Activated CD4-positive, alpha-beta T cell treated with anti-CD3 and anti-CD28 coated beads for 24 hours (primary cell): ENCODE data around the gene LONP1.
"Not testable (repeated sequence)": the region's sequence is repeated elsewhere in the genome, so short reads cannot be mapped to it uniquely, and the experiment has no call there.

Experiments used
- DNase-seq, 2 donors: peaks; one replicate each; pipeline ENCODE4 v3.0.0-alpha.2; 2020; ENCODE audit warnings: low read depth in 2 of 2

Gene LONP1

DNA sequence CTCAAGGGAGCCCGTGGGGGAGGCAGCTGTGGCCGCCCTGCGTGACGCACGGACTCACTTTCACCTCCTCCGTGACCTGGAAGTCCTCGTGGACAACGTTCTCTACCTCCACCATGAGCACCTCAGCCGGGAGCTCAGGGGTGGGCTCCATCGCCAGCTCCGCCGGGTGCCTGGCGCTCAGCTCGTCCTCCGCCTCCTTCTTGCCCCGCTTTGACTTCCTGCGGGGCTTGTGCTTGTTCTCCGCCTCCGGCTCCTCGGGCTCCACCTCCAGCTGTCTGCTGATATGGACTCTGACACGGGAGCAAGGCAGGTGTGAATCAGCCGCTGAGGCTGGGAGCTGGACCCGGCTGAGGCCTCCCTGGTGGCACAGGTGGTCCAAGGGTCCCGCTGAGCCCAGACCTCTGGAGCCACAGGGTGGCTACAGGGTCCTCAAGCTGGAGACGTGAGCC, 8.2 kb downstream of the LONP1 start:
- DNase-seq = no peak

DNA sequence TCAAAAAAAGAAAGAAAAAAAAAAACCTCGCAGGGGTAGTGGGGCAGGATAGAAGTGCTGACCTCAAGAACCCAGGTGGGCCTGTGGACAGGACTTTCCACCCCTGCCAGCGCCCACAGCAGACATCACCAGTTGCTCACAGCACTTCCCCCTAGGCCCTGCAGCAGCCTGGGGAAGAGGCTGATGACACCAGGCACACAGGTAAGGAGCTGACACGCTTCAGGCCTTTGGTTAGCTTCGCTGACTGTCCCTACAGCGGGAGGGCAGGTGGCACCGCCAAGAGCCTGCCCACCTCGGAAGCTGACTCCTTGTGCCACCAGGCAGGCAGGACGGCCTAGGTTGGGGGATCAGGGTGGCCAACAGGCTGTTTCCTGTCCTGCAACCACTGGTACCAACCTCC, 8.9 kb downstream of the LONP1 start:
- no peak for DNase-seq

DNA sequence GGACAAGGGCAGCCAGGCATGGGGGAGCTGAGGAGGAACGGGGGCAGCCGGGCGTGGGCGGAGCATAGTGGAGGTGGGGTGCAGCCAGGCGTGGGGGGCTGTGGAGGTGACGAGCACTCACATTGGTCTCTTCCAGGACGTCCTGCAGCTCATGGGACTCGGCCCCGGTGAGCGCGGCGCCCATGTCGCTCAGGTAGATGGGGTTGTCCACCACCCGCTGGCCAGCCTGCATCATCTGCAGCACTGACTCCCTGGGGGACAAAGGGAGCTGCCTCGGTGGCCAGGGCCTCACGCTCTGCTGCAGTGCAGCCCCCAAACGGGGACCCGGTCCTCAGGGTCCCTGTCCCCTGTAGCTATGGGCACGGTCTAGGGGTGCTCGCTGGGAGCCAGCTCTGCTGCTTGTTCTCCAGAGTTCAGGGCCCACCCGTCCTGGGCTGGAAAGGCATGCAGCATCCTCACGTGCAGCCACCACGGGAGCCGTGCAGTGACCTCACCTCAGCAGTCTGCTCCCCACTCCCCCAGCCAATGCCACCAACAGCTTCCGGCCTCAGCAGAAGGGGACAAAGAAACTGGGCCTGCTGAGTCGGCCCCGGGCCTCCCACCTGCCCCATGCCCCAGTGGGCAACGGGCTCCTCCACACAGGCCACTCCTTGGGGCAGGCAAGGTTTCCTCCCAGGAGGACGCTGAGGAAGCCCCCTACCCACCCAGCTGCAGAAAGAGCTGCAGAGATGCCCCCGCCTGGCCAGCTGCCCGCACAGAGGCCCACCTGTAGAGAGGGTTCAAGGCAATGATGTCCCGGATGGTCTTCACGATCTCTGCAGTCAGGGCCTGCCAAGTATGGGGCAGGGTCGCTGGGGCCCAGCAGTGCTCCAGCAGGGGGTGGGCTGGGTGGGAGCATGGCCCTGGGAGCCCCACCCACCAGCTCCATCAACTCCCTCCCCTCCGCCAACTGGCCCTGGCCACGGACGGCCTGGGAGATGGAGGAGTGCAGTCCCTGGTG, 12.1 kb downstream of the LONP1 start:
- no peak for DNase-seq

DNA sequence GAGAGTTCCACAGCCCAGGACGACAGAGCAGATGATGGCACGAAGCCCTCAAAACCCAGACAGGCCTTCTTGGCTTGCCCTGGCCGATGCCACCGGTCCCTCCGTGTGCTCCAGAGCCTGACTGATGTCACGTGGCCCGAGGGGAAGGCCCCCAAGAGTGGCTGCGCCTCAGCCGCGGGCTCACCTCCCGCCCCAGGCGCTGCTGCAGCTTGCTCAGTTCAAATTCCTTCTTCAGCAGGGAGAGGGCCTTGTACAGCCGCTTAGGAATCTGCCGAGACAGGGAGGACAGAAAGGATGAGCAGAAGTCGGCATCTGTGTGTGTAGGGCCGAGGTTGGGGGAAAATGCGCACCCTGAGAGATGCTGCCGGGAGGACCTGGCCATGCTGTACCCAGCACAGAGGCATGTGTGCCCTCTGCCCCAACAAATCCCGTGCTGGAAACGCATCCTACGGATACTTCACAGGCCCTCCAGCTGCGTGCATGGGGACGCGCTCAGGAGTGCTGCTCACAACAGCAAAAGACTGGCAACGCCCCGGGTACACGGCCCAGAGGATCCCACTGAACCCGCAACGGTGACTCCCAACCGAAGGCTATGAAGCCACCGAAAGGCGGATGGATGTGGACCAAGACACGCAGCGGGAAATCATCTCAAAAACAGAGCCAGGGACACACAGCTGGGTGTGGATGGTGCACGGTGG, 12.9 kb downstream of the LONP1 start:
- DNase-seq = no peak

DNA sequence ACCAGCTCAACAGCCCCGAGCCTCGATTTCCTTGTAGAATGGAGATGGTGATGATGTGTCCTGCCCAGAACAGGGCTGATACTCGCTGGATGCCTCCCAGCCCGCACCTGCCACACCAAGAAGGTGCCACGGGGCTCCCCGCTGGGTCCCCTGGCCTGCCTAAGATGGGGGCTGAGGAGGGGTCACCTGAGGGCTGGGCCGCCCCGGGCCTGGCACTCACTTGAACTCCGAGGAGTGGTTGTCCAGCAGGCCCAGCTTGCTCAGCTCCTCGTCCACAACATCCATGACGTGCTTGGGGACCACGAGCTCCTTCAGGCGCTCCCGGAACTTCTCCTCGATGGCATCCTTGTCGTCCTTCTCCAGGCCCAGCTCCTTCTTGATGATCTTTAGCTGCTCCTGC, 14.4 kb downstream of the LONP1 start:
- DNase-seq = no peak

DNA sequence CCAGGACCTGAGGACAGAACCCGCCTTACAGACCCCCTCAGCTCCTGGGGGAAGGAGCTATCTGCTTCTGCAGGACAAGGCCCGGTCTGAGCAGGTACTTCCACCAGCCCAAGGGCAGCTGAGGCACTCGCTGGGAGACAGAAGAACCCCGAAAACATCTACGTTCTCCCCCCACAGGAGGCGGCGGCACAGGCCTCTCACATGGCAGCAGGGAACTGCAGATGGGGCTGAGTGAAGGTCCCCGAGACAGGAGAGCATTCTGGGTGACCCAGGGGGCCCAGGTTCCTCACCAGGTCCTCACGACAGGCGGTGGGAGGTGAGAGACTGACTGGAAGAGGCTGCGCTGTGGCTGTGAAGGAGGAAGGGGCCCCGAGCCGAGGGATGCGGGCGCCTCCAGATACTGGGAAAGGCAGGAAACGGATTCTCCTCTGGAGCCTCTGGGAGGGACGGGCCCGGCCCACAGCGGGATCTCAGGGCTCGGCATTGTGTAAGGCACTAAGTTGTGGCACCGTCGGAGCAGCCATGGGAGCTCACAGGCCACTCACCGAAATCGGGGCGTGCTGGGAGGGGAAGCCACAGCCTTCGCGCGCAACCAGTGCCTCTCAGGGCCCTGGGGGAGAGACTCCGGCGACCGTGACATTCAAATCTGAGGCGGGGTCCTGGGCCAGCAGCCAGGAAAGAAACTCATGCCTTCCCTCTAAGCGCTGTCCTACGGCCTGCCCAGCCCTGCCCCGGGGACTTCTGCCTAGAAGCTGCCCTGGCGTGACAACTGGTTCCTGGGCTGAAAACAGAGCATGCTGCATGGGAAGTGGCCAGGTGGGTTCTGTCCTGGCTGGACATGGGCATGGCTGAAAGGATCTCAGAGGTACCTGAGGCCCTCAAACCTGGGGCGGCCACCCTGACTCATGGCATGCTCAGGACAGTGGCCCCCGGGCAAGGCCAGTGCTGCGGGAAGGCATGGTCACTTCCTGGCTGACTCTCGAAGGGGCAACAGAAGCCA, 15.8 kb downstream of the LONP1 start:
- no peak for DNase-seq

DNA sequence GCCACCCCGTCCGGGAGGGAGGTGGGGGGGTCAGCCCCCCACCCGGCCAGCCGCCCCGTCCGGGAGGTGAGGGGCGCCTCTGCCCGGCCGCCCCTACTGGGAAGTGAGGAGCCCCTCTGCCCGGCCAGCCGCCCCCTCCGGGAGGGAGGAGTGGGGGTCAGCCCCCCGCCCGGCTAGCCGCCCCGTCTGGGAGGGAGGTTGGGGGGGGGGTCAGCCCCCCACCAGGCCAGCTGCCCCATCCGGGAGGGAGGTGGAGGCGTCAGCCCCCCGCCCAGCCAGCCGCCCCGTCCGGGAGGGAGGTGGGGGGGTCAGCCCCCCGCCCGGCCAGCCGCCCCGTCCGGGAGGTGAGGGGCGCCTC, 17.9 kb downstream of the LONP1 start:
- DNase-seq = not testable (repeated sequence)

DNA sequence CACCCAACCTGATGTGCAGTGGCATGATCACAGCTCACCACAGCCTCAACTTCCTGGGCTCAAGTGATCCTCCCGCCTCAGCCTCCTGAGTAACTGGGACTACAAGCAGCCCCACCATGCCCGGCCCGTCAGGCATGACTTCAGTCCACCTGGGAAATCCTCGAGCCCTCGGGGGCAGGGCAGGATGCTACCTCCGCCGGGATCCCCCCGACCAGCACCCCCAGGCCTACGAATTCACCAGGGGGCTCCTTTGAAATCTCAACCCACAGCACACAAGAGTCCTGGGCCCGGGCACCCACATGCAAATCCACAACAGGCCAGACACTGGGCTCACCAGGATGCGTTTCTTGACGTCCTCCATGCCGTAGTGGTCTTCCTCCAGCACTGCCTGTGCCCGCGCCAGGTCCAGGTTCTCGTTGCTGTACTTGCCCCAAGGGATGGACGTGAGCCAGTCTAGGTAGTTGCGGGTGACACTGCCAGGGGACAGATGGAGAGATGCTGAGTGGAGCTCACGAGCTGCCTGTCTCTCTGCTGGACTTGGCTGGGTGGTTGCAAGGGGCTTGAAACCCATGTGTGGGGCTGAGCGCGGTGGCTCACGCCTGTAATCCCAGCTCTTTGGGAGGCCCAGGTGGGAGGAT, 19.4 kb downstream of the LONP1 start:
- DNase-seq = no peak

DNA sequence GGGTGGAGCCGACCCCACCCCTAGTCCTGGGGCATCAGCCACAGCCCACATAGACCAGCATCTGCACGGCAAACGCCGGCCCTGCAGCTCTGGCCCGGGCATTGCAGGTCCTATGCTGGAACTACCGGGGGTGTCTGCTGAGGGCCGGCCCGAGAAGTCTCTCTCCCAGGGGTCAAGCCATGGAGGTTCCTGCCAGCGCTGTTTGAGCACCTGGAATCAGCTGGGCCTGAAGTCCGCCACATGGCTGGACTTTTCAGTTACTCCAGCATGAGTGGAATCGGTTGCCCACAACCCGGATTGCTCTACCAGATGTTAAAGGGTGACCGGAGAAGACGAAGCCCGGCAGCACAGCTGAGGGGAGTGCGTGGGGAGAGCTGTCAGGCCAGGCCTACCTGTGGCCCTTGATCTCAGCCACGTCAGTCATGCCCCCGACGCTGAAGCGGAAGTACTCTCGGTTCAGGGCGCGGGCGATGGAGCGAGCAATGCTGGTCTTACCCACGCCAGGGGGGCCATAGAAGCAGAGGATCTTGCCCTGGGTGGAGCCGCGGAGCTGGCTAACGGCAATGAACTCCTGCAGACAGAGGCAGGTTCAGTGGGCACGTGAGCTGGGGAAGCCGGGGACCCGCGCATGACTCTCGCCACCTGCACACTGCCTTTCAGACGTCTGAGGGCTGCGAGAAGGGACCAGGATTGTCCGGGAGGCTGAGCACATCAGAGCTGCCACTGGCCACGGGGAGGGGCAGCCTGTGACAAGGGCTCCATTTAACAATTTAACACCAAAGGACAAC, 21.1 kb downstream of the LONP1 start:
- no peak for DNase-seq

DNA sequence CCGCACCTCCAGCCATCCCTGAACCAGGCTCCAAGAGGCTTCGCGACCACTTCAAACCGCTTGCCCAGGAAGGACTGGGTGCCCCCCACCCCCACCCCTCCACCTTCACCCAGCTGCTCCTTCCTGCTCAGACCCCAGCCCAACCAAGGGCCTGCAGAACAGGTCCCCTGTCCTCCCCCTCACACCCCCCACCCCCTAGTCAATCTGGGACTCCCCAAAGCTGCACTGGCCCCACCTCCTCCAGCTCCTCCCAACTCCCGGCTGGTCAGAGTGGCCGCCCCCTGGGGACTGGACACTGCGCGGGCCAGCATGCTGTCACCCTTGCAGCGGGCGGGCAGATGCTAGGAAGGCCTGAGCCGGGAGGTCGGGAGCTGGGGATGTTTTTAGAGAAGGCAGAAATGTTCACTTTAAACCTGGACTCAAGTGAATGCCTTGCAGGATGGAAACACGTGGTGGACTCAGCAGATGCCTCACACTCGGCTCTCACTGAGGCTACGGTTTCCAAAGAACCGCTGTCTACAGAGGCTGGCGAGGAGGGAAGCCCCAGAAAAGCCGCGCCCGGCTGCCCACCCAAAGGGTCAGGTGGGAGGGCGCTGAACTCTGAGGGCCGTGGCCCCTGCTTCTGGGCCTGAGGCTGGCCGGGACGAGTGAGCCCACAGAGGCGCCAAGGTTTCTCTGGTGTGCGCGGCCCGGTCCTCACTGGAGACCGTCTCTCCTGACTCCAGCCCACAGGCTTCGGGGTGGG, 21.9 kb downstream of the LONP1 start:
- DNase-seq = no peak

DNA sequence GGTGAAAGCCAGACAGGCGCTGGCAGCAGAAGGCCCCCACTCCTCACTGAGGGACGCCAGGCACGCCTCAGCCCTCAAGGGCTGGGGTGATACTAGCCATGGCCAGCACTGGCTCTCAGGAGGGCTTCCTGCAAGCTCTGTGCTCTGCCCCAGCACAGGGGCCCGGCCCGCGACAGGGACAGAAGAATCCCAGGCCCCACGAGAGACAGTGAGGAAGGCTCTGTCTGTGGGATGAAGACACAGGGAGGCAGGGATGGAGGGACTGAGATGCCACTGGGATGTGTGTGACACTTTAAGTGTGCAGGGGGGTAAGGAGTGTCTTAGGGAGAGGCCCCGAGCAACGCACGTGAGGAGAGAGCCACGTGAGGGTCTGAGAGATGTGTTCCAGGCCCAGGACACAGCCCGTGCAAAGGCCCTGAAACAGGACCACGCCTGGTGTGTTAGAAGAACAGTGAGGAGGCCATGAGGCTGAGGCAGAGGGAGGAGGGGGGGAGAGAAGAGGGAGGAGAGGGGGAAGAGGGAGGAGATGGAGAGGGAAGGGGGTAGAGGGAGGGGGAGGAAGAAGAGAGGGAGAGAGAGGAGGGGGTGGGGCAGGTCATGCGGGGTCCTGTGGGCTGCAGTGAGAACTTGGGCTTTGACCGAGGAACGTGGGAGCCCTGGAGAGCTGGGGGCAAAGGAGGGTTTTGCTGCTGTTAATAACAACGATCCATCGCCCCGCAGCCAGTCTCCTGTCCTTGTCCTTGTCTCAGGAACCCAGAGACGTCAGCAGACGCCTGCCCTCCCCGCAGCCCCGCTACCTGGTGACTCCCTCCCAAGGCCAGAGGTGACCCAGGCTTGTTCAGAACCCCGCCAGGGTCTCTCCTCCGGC, 22.7 kb downstream of the LONP1 start:
- no peak for DNase-seq

DNA sequence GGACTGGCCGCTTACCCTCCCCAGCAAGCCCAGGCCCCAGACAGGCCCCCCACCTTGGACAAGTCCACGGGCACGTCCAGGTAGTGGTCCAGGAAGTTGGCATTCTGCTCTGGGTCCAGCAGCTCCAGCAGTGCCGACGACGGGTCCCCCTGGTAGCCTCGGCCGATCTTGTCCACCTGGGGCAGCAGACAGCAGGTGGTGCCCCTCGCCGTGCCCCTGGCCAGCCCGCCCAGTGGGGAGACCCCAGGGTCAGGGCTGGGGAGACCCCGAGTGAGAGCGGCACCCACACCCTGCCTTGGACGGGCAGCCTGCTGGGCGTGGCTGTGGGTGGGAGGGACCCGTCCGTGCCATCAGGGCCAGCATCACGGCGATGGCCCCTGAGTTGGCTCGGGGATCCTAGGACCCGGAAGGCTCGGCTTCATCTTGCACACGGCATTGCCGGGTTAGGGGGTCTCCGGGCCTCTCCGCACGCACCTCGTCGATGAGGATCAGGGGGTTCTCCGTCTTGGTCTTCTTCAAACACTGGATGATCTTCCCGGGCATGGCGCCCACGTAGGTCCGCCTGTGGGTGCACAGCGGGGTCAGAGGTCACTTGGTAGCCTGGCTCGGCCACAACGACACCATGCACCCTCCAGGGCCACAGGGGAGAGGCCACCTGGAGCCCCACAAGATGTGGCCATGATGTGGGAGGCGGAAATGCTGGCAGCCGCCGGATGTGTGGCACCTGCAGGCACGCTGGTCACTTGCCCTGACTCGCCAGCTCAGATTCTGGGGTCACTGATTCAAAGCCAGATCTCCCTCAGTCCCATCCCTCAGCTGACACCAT, 23.5 kb downstream of the LONP1 start:
- DNase-seq = no peak

DNA sequence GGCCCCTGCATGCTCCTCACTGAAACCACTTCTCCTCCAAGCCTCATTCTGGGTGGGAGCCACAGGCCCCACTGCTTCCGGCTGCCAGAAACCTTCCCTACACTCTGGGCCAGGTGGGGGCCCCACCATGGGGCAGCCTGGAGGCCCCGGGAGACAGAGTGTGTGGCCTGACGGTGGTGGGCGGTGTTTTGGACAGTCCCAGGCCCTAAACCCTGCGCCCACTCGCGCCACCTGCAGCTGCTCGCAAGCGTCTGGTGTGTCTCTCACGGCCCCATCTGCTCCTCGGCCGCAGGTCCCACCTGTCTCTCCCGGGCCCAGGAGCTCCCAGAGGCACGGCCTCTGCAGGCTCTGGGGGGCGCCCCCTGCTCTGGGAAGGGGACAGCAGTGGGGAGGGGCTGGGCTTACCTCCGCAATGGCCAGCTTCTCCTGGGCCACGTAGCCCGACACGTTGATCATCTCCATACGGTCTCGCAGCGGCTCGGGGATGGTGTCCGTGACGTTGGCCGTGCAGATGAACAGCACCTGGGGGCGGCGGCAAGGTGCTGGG, 24.2 kb downstream of the LONP1 start:
- DNase-seq = no peak

DNA sequence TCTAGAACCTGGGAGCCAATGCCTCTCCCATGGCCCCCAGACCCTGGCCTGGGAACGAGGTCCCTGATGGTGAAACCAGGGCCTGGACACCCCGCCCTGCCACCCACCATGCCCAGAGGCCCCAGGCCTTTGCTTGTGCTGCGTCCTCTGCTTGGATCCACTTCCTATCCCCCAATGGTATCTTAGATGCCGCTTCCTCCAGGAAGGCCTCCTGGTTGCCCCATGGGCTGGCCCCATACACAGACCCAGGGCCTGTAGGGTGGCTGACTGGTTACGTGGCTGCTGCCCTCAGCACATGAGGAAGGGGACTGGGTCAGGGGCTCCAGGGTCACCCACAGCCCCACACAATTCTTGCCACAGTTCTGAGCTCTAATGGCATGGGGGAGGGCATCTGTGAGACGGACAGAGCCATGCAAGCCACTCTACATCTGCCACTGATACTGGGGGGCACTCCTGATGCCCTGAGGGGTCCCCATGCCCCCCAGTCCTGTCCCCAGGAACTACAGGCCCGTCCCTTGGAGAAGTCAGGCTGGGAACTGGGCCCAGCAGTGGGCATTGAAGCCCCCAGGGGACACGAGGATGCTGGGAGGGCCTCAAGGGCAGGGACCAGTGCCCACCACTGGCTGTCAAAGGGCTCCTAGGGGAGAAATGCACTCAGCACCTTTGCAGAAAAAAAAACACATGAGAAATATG, 24.8 kb downstream of the LONP1 start:
- no peak for DNase-seq

DNA sequence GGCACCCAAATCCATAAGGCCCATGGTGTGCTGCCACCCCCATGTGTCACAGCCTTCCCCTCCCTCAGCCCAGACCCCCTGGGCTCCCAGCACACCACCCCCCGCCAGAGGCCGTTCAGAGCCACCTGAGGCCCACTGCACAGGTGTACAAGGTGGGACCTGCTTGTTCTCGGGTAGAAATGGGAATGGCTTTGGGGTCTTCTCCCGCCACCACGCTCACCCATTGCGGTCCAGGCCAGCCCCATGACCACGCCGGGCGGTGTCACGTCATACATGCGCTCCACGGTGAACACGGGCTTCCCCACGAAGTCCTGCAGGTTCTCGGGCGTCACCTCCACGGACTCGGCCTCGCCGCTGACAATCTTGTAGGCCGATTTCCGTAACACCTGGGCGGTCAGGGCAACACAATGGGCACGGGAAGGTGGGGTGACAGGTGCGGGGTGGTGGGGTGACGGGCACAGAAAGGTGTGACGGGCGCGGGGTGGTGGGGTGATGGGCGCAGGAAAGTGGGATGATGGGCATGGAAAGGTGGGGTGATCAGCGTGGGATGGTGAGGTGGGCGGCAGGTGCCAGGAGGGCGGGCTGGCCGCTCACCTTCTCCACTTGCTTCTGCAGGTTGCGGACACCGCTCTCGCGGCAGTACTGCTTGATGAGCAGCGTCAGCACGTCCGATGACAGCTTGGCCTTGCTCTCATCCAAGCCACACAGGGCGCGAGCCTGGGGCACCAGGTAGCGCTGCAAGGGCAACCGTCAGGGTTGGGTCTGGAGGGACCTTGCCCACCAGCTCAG, 25.6 kb downstream of the LONP1 start:
- no peak for DNase-seq
